ENCODE results near the gene TMEM174. TPM values are rescaled to one million over a fixed set of nuclear protein-coding genes. Genes with fewer than 3 reads are reported as not detected.
A peak's percentile ranks its signal among the peaks of the same experiment; 100 is the strongest.

TMEM174 gene
- total RNA-seq, 1 donor: not detected

DNA sequence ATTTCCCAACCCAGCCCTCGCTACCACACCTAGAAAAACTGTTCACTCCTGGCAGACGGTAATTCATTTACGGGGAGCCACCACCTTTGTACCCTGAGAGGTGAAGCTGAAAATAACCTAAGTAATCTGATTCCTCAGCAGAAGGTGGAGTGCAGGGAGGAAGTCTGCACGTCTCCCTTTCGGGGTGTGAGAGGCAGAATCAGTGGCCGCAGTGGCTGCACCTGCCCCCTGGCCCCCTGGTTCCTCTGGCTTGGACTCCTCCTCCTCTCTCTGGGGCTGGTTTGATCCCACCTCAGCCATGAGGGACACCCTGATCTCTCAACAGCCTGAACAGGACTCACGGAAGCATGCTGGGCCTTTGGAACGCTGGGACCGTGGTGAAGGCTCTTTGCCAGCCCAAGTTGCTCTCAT, 10.5 kb downstream of the TMEM174 start:
- Histone ChIP-seq H4K20me1 (ENCODE audit: insufficient read depth, low read length) (no peaks in the 10 kb centered on the region), H2AFZ (ENCODE audit: low read length) (no peak overlapping the region), H3K27me3 (ENCODE audit: insufficient read depth, low read length) (peaks cover 27% of the 10 kb centered on the region), H3K79me2 (ENCODE audit: insufficient read depth, low read length) (no peaks in the 10 kb centered on the region), H3K4me3 (ENCODE audit: insufficient read depth, low read length) (no peak overlapping the region), H3K36me3 (ENCODE audit: insufficient read depth, low read length) (no peaks in the 10 kb centered on the region), H3K27ac (ENCODE audit: low read depth, low read length) (no peak overlapping the region), H3K4me1 (ENCODE audit: insufficient read depth, low read length) (no peaks in the 10 kb centered on the region), H3K9me3 (ENCODE audit: low read depth, low read length) (no peaks in the 10 kb centered on the region), H3K4me2 (ENCODE audit: insufficient read depth, low read length) (no peak overlapping the region)
- DNase-seq (ENCODE audit: insufficient read length, low spot score, missing footprints): no peak
- TF ChIP-seq, protein P1, sequence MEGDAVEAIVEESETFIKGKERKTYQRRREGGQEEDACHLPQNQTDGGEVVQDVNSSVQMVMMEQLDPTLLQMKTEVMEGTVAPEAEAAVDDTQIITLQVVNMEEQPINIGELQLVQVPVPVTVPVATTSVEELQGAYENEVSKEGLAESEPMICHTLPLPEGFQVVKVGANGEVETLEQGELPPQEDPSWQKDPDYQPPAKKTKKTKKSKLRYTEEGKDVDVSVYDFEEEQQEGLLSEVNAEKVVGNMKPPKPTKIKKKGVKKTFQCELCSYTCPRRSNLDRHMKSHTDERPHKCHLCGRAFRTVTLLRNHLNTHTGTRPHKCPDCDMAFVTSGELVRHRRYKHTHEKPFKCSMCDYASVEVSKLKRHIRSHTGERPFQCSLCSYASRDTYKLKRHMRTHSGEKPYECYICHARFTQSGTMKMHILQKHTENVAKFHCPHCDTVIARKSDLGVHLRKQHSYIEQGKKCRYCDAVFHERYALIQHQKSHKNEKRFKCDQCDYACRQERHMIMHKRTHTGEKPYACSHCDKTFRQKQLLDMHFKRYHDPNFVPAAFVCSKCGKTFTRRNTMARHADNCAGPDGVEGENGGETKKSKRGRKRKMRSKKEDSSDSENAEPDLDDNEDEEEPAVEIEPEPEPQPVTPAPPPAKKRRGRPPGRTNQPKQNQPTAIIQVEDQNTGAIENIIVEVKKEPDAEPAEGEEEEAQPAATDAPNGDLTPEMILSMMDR (IDR thresholded peaks at IDR 0.05; ENCODE audit: extremely low read depth, low read depth, low read length): no peak

- no peak overlapping the region for H3K27ac ChIP-seq (ENCODE audit: low read depth, low read length)
- no peaks in the 10 kb centered on the region for H4K20me1 ChIP-seq (ENCODE audit: insufficient read depth, low read length)
- H3K9me3 ChIP-seq (ENCODE audit: low read depth, low read length): no peaks in the 10 kb centered on the region
- H2AFZ ChIP-seq (ENCODE audit: low read length): no peak overlapping the region
- DNase-seq (ENCODE audit: insufficient read length, low spot score, missing footprints): peak; percentile 23
- peaks cover 19% of the 10 kb centered on the region for H3K4me1 ChIP-seq (ENCODE audit: insufficient read depth, low read length)
- H3K4me3 ChIP-seq (ENCODE audit: insufficient read depth, low read length): no peak overlapping the region
- no peak overlapping the region for H3K4me2 ChIP-seq (ENCODE audit: insufficient read depth, low read length)
- peaks cover 10% of the 10 kb centered on the region for H3K27me3 ChIP-seq (ENCODE audit: insufficient read depth, low read length)
- H3K79me2 ChIP-seq (ENCODE audit: insufficient read depth, low read length): no peaks in the 10 kb centered on the region
- TF ChIP-seq, protein P1 (IDR thresholded peaks at IDR 0.05; ENCODE audit: extremely low read depth, low read depth, low read length): no peak
- H3K36me3 ChIP-seq (ENCODE audit: insufficient read depth, low read length): no peaks in the 10 kb centered on the region
Measured at GRCh38 chr5:73186976-73187375, 14.0 kb downstream of the TMEM174 start.

- H3K79me2 ChIP-seq (ENCODE audit: insufficient read depth, low read length): no peaks in the 10 kb centered on the region
- peak overlapping the region; percentile 74 for H2AFZ ChIP-seq (ENCODE audit: low read length)
- TF ChIP-seq, protein P1 (IDR thresholded peaks at IDR 0.05; ENCODE audit: extremely low read depth, low read depth, low read length): no peak
- H3K9me3 ChIP-seq (ENCODE audit: low read depth, low read length): no peaks in the 10 kb centered on the region
- peak; percentile 38 for DNase-seq (ENCODE audit: insufficient read length, low spot score, missing footprints)
- H3K4me2 ChIP-seq (ENCODE audit: insufficient read depth, low read length): peak overlapping the region; percentile 53
- peaks cover 19% of the 10 kb centered on the region for H3K4me1 ChIP-seq (ENCODE audit: insufficient read depth, low read length)
- no peaks in the 10 kb centered on the region for H4K20me1 ChIP-seq (ENCODE audit: insufficient read depth, low read length)
- H3K4me3 ChIP-seq (ENCODE audit: insufficient read depth, low read length): no peak overlapping the region
- no peaks in the 10 kb centered on the region for H3K36me3 ChIP-seq (ENCODE audit: insufficient read depth, low read length)
- H3K27ac ChIP-seq (ENCODE audit: low read depth, low read length): peak overlapping the region; percentile 47
- H3K27me3 ChIP-seq (ENCODE audit: insufficient read depth, low read length): peaks cover 9% of the 10 kb centered on the region
Measured at GRCh38 chr5:73188764-73189531, 16.0 kb downstream of the TMEM174 start.

DNA sequence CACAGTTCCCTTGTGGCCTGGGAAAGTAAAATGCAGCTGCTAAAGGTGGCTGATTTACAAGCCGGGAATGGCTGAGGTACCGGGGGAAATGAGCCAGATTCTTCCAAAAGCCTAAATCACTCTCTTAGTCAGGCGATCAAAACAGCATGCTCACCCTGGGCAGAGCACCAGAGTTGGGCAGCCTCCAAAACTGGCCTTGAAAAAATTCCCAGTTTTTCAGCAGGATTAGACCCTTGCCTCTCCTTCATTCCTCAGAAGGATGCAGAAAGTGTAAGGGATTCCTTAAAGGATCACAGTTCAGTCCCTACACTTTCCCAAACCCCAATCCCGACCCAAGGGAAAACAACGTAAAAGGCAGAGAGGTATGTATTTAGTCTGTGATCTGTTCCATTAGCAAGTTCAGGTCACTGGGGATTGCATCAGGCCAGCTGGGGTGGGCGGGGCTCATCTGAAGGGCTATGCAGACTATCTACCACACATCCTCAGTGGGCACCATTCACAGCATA, 16.9 kb downstream of the TMEM174 start:
- Histone ChIP-seq H2AFZ (ENCODE audit: low read length) (peak overlapping the region; percentile 1), H3K79me2 (ENCODE audit: insufficient read depth, low read length) (no peaks in the 10 kb centered on the region), H4K20me1 (ENCODE audit: insufficient read depth, low read length) (no peaks in the 10 kb centered on the region), H3K36me3 (ENCODE audit: insufficient read depth, low read length) (no peaks in the 10 kb centered on the region), H3K27ac (ENCODE audit: low read depth, low read length) (peak overlapping the region; percentile 47), H3K9me3 (ENCODE audit: low read depth, low read length) (no peaks in the 10 kb centered on the region), H3K27me3 (ENCODE audit: insufficient read depth, low read length) (peaks cover 16% of the 10 kb centered on the region), H3K4me1 (ENCODE audit: insufficient read depth, low read length) (peaks cover 19% of the 10 kb centered on the region), H3K4me3 (ENCODE audit: insufficient read depth, low read length) (no peak overlapping the region), H3K4me2 (ENCODE audit: insufficient read depth, low read length) (peak overlapping the region; percentile 53)
- peak; percentile 80 for DNase-seq (ENCODE audit: insufficient read length, low spot score, missing footprints)
- TF ChIP-seq, protein P1 (IDR thresholded peaks at IDR 0.05; ENCODE audit: extremely low read depth, low read depth, low read length): no peak
